ENCODE results near the gene WFDC5.

GRCh38 chr20:45064812-45065211 is 50.2 kb downstream of the WFDC5 start:
- TF ChIP-seq CTCF (IDR thresholded peaks at IDR 0.05; ENCODE audit: low read depth, low read length, poor library complexity, severe bottlenecking) (no peak), EZH2phosphoT487 (IDR thresholded peaks at IDR 0.05; ENCODE audit: borderline replicate concordance, low read length) (no peak)

All from DOHH2 (cell line).